HepG2 (cell line): ENCODE measurements around the gene CALN1. TPM values are rescaled to one million over a fixed set of nuclear protein-coding genes. Genes with fewer than 3 reads are reported as not detected.

Experiments
- ATAC-seq: fragments of 200-7000 bp; cut with Tn5 transposase; 3 replicates; pipeline ENCODE4 v1.9.1; 2020; ENCODE audit warnings: mild to moderate bottlenecking, moderate library complexity
- BruUV-seq: library from RNA; stranded (reverse); fragments of 400-500 nt; replicated peaks from 2 replicates; lab custom pipeline; 2021; lab: Mats Ljungman, UMichigan
- CTCF ChIA-PET: fragments of 300-600 bp; formaldehyde crosslinking; extraction: SDS; loops from one replicate; lab custom pipeline; 2021; ENCODE audit warnings: low total read pairs, inconsistent platforms, low intra/inter-chr PET ratio; lab: Yijun Ruan, JAX
- POLR2A ChIA-PET: fragments of 350-600 bp; sonication (Branson Sonifier 250); formaldehyde crosslinking; loops from one replicate; lab custom pipeline; 2020; ENCODE audit warnings: antibody characterized with exemption, inconsistent platforms; lab: Yijun Ruan, JAX
- DNase-seq: peaks from one replicate; pipeline ENCODE4 v3.0.0-alpha.2; 2015; ENCODE audit warnings: low spot score
- FAIRE-seq: peaks from 3 replicates; lab custom pipeline; 2011; peaks lifted over from hg19 to GRCh38; lab: Jason Lieb, UNC
- H2AFZ ChIP-seq: one replicate; pipeline ENCODE4 v1.6.1; 2011; ENCODE audit warnings: low read length, inconsistent platforms
- H3K27ac ChIP-seq: fragments of 300-600 bp; 3 replicates; pipeline ENCODE4 v1.8.0; 2011; ENCODE audit warnings: mixed run types, mild to moderate bottlenecking, mixed read lengths, low read length, inconsistent platforms; ENCODE audit not compliant: insufficient read depth; ENCODE audit errors: extremely low read length
- H3K27me3 ChIP-seq, 2 experiments: fragments of 200-600 bp in 1 of 2; 2 replicates in 1 of 2; 3 replicates in 1 of 2; pipeline versions ENCODE4 v1.6.0 to v1.8.0; 2011; ENCODE audit warnings: low read length in 2 of 2, mild to moderate bottlenecking in 2 of 2, moderate library complexity in 2 of 2, inconsistent platforms in 1 of 2; ENCODE audit not compliant: insufficient read depth in 2 of 2, control insufficient read depth in 1 of 2
- H3K36me3 ChIP-seq, 2 experiments: fragments of 200-600 bp in 1 of 2; replicated peaks in 1 of 2; 2 replicates in 1 of 2; 3 replicates in 1 of 2; pipeline versions ENCODE4 v1.5.1 to v1.8.0; 2011; ENCODE audit warnings: low read length in 2 of 2, inconsistent platforms in 1 of 2; ENCODE audit not compliant: insufficient read depth in 2 of 2, control insufficient read depth in 1 of 2
- H3K4me1 ChIP-seq: 2 replicates; pipeline ENCODE4 v1.5.1; 2012; ENCODE audit warnings: low read length, inconsistent platforms; ENCODE audit not compliant: insufficient read depth
- H3K4me2 ChIP-seq: 2 replicates; pipeline ENCODE4 v1.6.0; 2011; ENCODE audit warnings: low read depth, low read length, inconsistent platforms
- H3K4me3 ChIP-seq, 3 experiments: fragments of 200-600 bp in 1 of 3; sonication (generic), shearing (Covaris generic) in 1 of 3; replicated peaks in 1 of 3; 2 replicates each; pipeline ENCODE4 v1.5.1; 2011 to 2016; ENCODE audit warnings: low read length in 3 of 3, inconsistent platforms in 2 of 3, low read depth in 2 of 3, mild to moderate bottlenecking in 2 of 3, control low read depth in 1 of 3, mixed read lengths in 1 of 3; ENCODE audit not compliant: insufficient read depth in 1 of 3
- H3K79me2 ChIP-seq: one replicate; pipeline ENCODE4 v1.6.1; 2011; ENCODE audit warnings: low read length, inconsistent platforms; ENCODE audit not compliant: insufficient read depth
- H3K9ac ChIP-seq: 2 replicates; pipeline ENCODE4 v1.6.0; 2011; ENCODE audit warnings: mild to moderate bottlenecking, low read depth, low read length, inconsistent platforms; ENCODE audit not compliant: insufficient read depth
- H3K9me3 ChIP-seq: 2 replicates; pipeline ENCODE4 v1.5.1; 2012; ENCODE audit warnings: mild to moderate bottlenecking, low read length
- H4K20me1 ChIP-seq: 2 replicates; pipeline ENCODE4 v1.6.0; 2011; ENCODE audit warnings: inconsistent platforms, mild to moderate bottlenecking, low read length, moderate library complexity; ENCODE audit not compliant: insufficient read depth
- ATF6 ChIP-seq: sonication (generic); formaldehyde crosslinking; conservative IDR thresholded peaks from 2 replicates; pipeline ENCODE4 v1.4.0; 2020; ENCODE audit warnings: missing genetic modification reagents
- ETV5 ChIP-seq: IDR thresholded peaks from 2 replicates; pipeline ENCODE4 v1.6.1; 2018; ENCODE audit warnings: missing biosample characterization, missing genetic modification reagents, inconsistent platforms, borderline replicate concordance
- PRPF4 ChIP-seq: fragments of 200-400 bp; formaldehyde crosslinking; IDR thresholded peaks from 2 replicates; pipeline ENCODE4 v1.6.1; 2016; ENCODE audit warnings: low read length, low read depth; ENCODE audit not compliant: poor library complexity, severe bottlenecking
- REL ChIP-seq: sonication (generic); formaldehyde crosslinking; conservative IDR thresholded peaks from 2 replicates; pipeline ENCODE4 v1.8.0; 2022; ENCODE audit warnings: mild to moderate bottlenecking, missing genetic modification reagents, moderate library complexity
- SETDB1 ChIP-seq: sonication (generic); formaldehyde crosslinking; IDR thresholded peaks from 2 replicates; pipeline ENCODE4 v1.5.1; 2020; ENCODE audit warnings: missing genetic modification reagents, mild to moderate bottlenecking, borderline replicate concordance
- ZBTB1 ChIP-seq: sonication (generic); formaldehyde crosslinking; IDR thresholded peaks from 2 replicates; pipeline ENCODE4 v1.4.0; 2020; ENCODE audit warnings: missing genetic modification reagents, borderline replicate concordance
- ZBTB38 ChIP-seq: sonication (generic); formaldehyde crosslinking; IDR thresholded peaks from 2 replicates; pipeline ENCODE4 v1.5.1; 2020; ENCODE audit warnings: mild to moderate bottlenecking, missing genetic modification reagents
- ZNF282 ChIP-seq: fragments of 450-650 bp; IDR thresholded peaks from 2 replicates; pipeline ENCODE4 v1.6.1; 2018; ENCODE audit not compliant: partially characterized antibody
- ZNF672 ChIP-seq: sonication (generic); formaldehyde crosslinking; IDR thresholded peaks from 2 replicates; pipeline ENCODE4 v1.8.1; 2022; ENCODE audit warnings: missing genetic modification reagents
- ZNF782 ChIP-seq: sonication (generic); formaldehyde crosslinking; IDR thresholded peaks from 2 replicates; pipeline ENCODE4 v1.4.0; 2020; ENCODE audit warnings: missing genetic modification reagents, mild to moderate bottlenecking, borderline replicate concordance
- ZNF879 ChIP-seq: sonication (generic); formaldehyde crosslinking; IDR thresholded peaks from 2 replicates; pipeline ENCODE4 v1.8.1; 2023; ENCODE audit warnings: missing genetic modification reagents
- WGBS: methylation state at CpG from one replicate; pipeline ENCODE4 v1.1.6; 2017; ENCODE audit warnings: low lambda C conversion rate; 5-methylcytosine and 5-hydroxymethylcytosine counted together
- in situ Hi-C: cut with HindIII; loops from 2 replicates; pipeline ENCODE4 v1.10.0; 2017; ENCODE audit warnings: low pct_unique_long_range_greater_than_20kb; ENCODE audit not compliant: extremely low pct_ligation_motif_present
- intact Hi-C: fragments of 100-400 bp; cut with micrococcal nuclease; formaldehyde crosslinking; loops from one replicate; pipeline ENCODE4 v1.10.0; 2022; ENCODE audit not compliant: unreplicated experiment
- polyA plus RNA-seq, 8 experiments: library from polyadenylated mRNA; depleted of rRNA in 3 of 8; stranded (reverse) in 7 of 8; unstranded in 1 of 8; fragments of >200 nt; fragmentation: Illumina TruSeq in 4 of 8; extraction: Trizol in 4 of 8; gene quantifications; 2 replicates each; pipeline versions ENCODE4 v1.2.1 to v1.2.3, GENCODE V29; 2011 to 2016; ENCODE audit warnings: low read depth in 4 of 8, missing spikeins in 1 of 8, mixed read lengths in 1 of 8; ENCODE audit not compliant: insufficient read depth in 1 of 8
- total RNA-seq, 5 experiments: library from RNA; depleted of rRNA; stranded (reverse); fragments of >200 nt; fragmentation: Illumina TruSeq; extraction: Trizol; gene quantifications; 2 replicates each; pipeline ENCODE4 v1.2.3, GENCODE V29; 2016; ENCODE audit warnings: low read depth in 1 of 5
- TF ChIP-seq, protein P1 (sequence below): sonication (generic); formaldehyde crosslinking; IDR thresholded peaks from 2 replicates; pipeline ENCODE4 v1.5.1; 2020; ENCODE audit warnings: mild to moderate bottlenecking, missing genetic modification reagents
- TF ChIP-seq, protein P2 (sequence below): sonication (generic); formaldehyde crosslinking; IDR thresholded peaks from 2 replicates; pipeline ENCODE4 v1.8.1; 2023; ENCODE audit warnings: missing genetic modification reagents, inconsistent platforms, borderline replicate concordance

CALN1 gene
- total and polyA plus RNA-seq, 2 of the 13 experiments (the other 11 are each of a cell fraction or from before 2014, with no cell fraction given) = not detected

- Histone ChIP-seq H3K4me1 (no peaks in the 10 kb centered on the region), H3K27me3 (no peaks in the 10 kb centered on the region; a peak in 2 of 5 replicates), H3K36me3 (no peaks in the 10 kb centered on the region), H3K4me2 (no peak overlapping the region), H2AFZ (no peak overlapping the region), H3K4me3 (no peak overlapping the region), H3K79me2 (no peaks in the 10 kb centered on the region), H3K27ac (no peak overlapping the region), H3K9ac (no peak overlapping the region), H3K9me3 (no peaks in the 10 kb centered on the region), H4K20me1 (no peaks in the 10 kb centered on the region)
- CTCF ChIA-PET = no interaction called here
- in situ Hi-C loops (no loop called here), intact Hi-C loops (no loop called here)
- TF ChIP-seq REL (CRISPR knock-in tag) = no peak
- TF ChIP-seq PRPF4 = no peak
- no peak for TF ChIP-seq ZNF782 (CRISPR knock-in tag)
- TF ChIP-seq, protein P1, sequence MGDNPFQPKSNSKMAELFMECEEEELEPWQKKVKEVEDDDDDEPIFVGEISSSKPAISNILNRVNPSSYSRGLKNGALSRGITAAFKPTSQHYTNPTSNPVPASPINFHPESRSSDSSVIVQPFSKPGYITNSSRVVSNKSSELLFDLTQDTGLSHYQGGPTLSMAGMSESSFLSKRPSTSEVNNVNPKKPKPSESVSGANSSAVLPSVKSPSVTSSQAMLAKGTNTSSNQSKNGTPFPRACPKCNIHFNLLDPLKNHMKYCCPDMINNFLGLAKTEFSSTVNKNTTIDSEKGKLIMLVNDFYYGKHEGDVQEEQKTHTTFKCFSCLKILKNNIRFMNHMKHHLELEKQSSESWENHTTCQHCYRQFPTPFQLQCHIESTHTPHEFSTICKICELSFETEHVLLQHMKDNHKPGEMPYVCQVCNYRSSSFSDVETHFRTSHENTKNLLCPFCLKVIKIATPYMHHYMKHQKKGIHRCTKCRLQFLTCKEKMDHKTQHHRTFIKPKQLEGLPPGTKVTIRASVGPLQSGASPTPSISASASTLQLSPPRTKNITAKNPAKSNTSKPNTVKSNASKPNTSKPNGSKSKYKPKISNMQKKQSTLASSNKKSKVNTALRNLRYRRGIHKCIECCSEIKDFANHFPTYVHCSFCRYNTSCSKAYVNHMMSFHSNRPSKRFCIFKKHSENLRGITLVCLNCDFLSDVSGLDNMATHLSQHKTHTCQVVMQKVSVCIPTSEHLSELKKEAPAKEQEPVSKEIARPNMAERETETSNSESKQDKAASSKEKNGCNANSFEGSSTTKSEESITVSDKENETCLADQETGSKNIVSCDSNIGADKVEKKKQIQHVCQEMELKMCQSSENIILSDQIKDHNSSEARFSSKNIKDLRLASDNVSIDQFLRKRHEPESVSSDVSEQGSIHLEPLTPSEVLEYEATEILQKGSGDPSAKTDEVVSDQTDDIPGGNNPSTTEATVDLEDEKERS (CRISPR knock-in tag) = no peak
- FAIRE-seq (no peak), ATAC-seq (no peak), DNase-seq (no peak)
- 7% methylated on average over 3 of the region's 11 CpGs for WGBS
- POLR2A ChIA-PET = no interaction called here
- BruUV-seq = no TSS peak
Observed at GRCh38 chr7:72415586-72415985, 3.4 kb upstream of the CALN1 start.

GRCh38 chr7:72413886-72414285, 1.7 kb upstream of the CALN1 start:
- FAIRE-seq = no peak
- Histone ChIP-seq H3K27me3 (peaks cover 0 to 5% of the 10 kb centered on the region in 2 experiments; a peak in 1 of 5 replicates), H3K4me3 (no peak overlapping the region), H4K20me1 (no peaks in the 10 kb centered on the region), H3K27ac (no peak overlapping the region), H3K36me3 (no peaks in the 10 kb centered on the region), H3K9ac (no peak overlapping the region), H3K9me3 (no peaks in the 10 kb centered on the region), H3K79me2 (no peaks in the 10 kb centered on the region), H3K4me1 (no peaks in the 10 kb centered on the region), H2AFZ (no peak overlapping the region), H3K4me2 (no peak overlapping the region)
- ATAC-seq = no peak
- CTCF ChIA-PET = no interaction called here
- 48% methylated on average over 9 of the region's 9 CpGs for WGBS
- BruUV-seq = no TSS peak
- POLR2A ChIA-PET = no interaction called here
- in situ Hi-C loops (no loop called here), intact Hi-C loops (no loop called here)
- no peak for DNase-seq
- TF ChIP-seq ZBTB1 (CRISPR knock-in tag) (no peak), ATF6 (CRISPR knock-in tag) (no peak), SETDB1 (CRISPR knock-in tag) (no peak), ETV5 (CRISPR knock-in tag) (no peak), ZNF282 (no peak), ZBTB38 (CRISPR knock-in tag) (no peak), ZNF672 (CRISPR knock-in tag) (no peak), ZNF879 (CRISPR knock-in tag) (no peak)
- TF ChIP-seq, protein P2, sequence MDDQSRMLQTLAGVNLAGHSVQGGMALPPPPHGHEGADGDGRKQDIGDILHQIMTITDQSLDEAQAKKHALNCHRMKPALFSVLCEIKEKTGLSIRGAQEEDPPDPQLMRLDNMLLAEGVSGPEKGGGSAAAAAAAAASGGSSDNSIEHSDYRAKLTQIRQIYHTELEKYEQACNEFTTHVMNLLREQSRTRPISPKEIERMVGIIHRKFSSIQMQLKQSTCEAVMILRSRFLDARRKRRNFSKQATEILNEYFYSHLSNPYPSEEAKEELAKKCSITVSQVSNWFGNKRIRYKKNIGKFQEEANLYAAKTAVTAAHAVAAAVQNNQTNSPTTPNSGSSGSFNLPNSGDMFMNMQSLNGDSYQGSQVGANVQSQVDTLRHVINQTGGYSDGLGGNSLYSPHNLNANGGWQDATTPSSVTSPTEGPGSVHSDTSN = no peak
